GM12878 (cell line): ENCODE results near the gene LRRC56. TPM values are rescaled to one million over a fixed set of nuclear protein-coding genes. Genes with fewer than 3 reads are reported as not detected.

ENCODE experiments used
- ATAC-seq: fragments of 200-7000 bp; cut with Tn5 transposase; 3 replicates; pipeline ENCODE4 v1.9.1; 2020; ENCODE audit warnings: mild to moderate bottlenecking, moderate library complexity
- BruUV-seq: library from RNA; stranded (reverse); fragments of 400-500 nt; replicated peaks from 2 replicates; lab custom pipeline; 2021; lab: Mats Ljungman, UMichigan
- CTCF ChIA-PET: fragments of 300-600 bp; sonication (Branson Sonifier 250); formaldehyde crosslinking; extraction: SDS; loops from one replicate; lab custom pipeline; 2021; ENCODE audit warnings: inconsistent platforms; lab: Yijun Ruan, JAX
- POLR2A ChIA-PET: fragments of 350-600 bp; formaldehyde crosslinking; extraction: SDS; loops from one replicate; lab custom pipeline; 2021; ENCODE audit warnings: inconsistent platforms; lab: Charles Lee
- RAD21 ChIA-PET: fragments of 300-600 bp; sonication (Branson Sonifier 250); formaldehyde crosslinking; loops from one replicate; lab custom pipeline; 2023; ENCODE audit warnings: antibody characterized with exemption; ENCODE audit not compliant: unreplicated experiment; lab: Charles Lee
- SMC1A ChIA-PET: fragments of 300-600 bp; sonication (Branson Sonifier 250); formaldehyde crosslinking; loops from one replicate; lab custom pipeline; 2023; ENCODE audit not compliant: unreplicated experiment, uncharacterized antibody; lab: Charles Lee
- DNase-seq: peaks from one replicate; pipeline ENCODE4 v3.0.0-alpha.2; 2011; ENCODE audit warnings: low read depth, low spot score
- FAIRE-seq: peaks from 3 replicates; lab custom pipeline; 2011; peaks lifted over from hg19 to GRCh38; lab: Jason Lieb, UNC
- H2AFZ ChIP-seq: 2 replicates; pipeline ENCODE4 v1.6.0; 2011; ENCODE audit warnings: low read depth, low read length, control low read depth; ENCODE audit not compliant: control insufficient read depth
- H3K27ac ChIP-seq: 2 replicates; pipeline ENCODE4 v1.5.1; 2011; ENCODE audit warnings: control low read depth; ENCODE audit not compliant: control insufficient read depth, insufficient read depth
- H3K27me3 ChIP-seq, 2 experiments: replicated peaks in 1 of 2; 2 replicates each; pipeline versions ENCODE4 v1.6.0 to v1.6.1; 2011; ENCODE audit warnings: low read length in 1 of 2; ENCODE audit not compliant: control insufficient read depth in 2 of 2, insufficient read depth in 2 of 2
- H3K36me3 ChIP-seq, 2 experiments: 2 replicates each; pipeline ENCODE4 v1.5.1; 2011; ENCODE audit warnings: low read length in 1 of 2; ENCODE audit not compliant: control insufficient read depth in 2 of 2, insufficient read depth in 2 of 2
- H3K4me1 ChIP-seq: 2 replicates; pipeline ENCODE4 v1.6.1; 2011; ENCODE audit warnings: mild to moderate bottlenecking, low read length, moderate library complexity, mixed read lengths; ENCODE audit not compliant: control insufficient read depth, insufficient read depth
- H3K4me2 ChIP-seq: 2 replicates; pipeline ENCODE4 v1.6.0; 2011; ENCODE audit warnings: control low read depth; ENCODE audit not compliant: control insufficient read depth, insufficient read depth
- H3K4me3 ChIP-seq: fragments of 200-600 bp; sonication (generic); 2 replicates; pipeline ENCODE4 v1.5.1; 2016
- H3K79me2 ChIP-seq: 2 replicates; pipeline ENCODE4 v1.6.0; 2011; ENCODE audit warnings: low read length; ENCODE audit not compliant: control insufficient read depth, insufficient read depth
- H3K9ac ChIP-seq: 2 replicates; pipeline ENCODE4 v1.8.0; 2011; ENCODE audit warnings: low read length, control low read depth, mixed read lengths; ENCODE audit not compliant: control insufficient read depth, insufficient read depth
- H3K9me3 ChIP-seq: replicated peaks from 3 replicates; pipeline ENCODE4 v1.5.1; 2011; ENCODE audit warnings: mild to moderate bottlenecking, low read length; ENCODE audit not compliant: control insufficient read depth, insufficient read depth
- H4K20me1 ChIP-seq: 2 replicates; pipeline ENCODE4 v1.6.0; 2011; ENCODE audit not compliant: control insufficient read depth, insufficient read depth
- ASH2L ChIP-seq: fragments of 300-600, 200-600 bp; sonication (generic); IDR thresholded peaks from 2 replicates; pipeline ENCODE4 v1.6.1; 2017; ENCODE audit warnings: low read depth, mild to moderate bottlenecking, borderline replicate concordance
- BCL11A ChIP-seq: IDR thresholded peaks from 2 replicates; pipeline ENCODE4 v1.6.1; 2011; ENCODE audit warnings: low read depth, low read length
- CEBPB ChIP-seq, 2 experiments: fragments of 150-350 bp in 1 of 2; IDR thresholded peaks; 2 replicates each; pipeline ENCODE4 v1.6.1; 2012 to 2014; ENCODE audit warnings: low read depth in 2 of 2, low read length in 2 of 2, borderline replicate concordance in 1 of 2, inconsistent platforms in 1 of 2
- CHD1 ChIP-seq: IDR thresholded peaks from 2 replicates; pipeline ENCODE4 v1.6.1; 2012; ENCODE audit warnings: low read depth, low read length, improper control_type of control experiment
- CTCF ChIP-seq, 3 experiments: IDR thresholded peaks in 2 of 3; conservative IDR thresholded peaks in 1 of 3; 2 replicates each; pipeline ENCODE4 v1.5.1; 2011; ENCODE audit warnings: low read depth in 3 of 3, low read length in 3 of 3, mild to moderate bottlenecking in 3 of 3, control low read depth in 2 of 3, moderate library complexity in 2 of 3, inconsistent platforms in 1 of 3, mixed read lengths in 1 of 3; ENCODE audit not compliant: control insufficient read depth in 2 of 3, insufficient read depth in 1 of 3; ENCODE audit errors: extremely low read depth in 1 of 3
- ELK1 ChIP-seq: IDR thresholded peaks from 2 replicates; pipeline ENCODE4 v1.6.1; 2012; ENCODE audit warnings: low read depth, low read length, improper control_type of control experiment
- IKZF2 ChIP-seq, 2 experiments: fragments of 450-650 bp; IDR thresholded peaks; 2 replicates each; pipeline ENCODE4 v1.6.1; 2017; ENCODE audit warnings: mild to moderate bottlenecking in 2 of 2, moderate library complexity in 2 of 2
- KLF5 ChIP-seq: fragments of 450-650 bp; IDR thresholded peaks from 2 replicates; pipeline ENCODE4 v1.6.1; 2014; ENCODE audit warnings: mild to moderate bottlenecking; ENCODE audit not compliant: partially characterized antibody
- MTA2 ChIP-seq: fragments of 450-650 bp; IDR thresholded peaks from 2 replicates; pipeline ENCODE4 v1.6.1; 2016; ENCODE audit warnings: low read depth, mild to moderate bottlenecking, moderate library complexity
- POLR2AphosphoS2 ChIP-seq: IDR thresholded peaks from 2 replicates; pipeline ENCODE4 v1.6.1; 2011; ENCODE audit warnings: low read depth, mild to moderate bottlenecking, low read length, improper control_type of control experiment, moderate library complexity
- RBBP5 ChIP-seq: fragments of 200-600 bp; sonication (generic); conservative IDR thresholded peaks from 2 replicates; pipeline ENCODE4 v1.6.1; 2016
- SMARCA5 ChIP-seq: fragments of 450-650 bp; IDR thresholded peaks from 2 replicates; pipeline ENCODE4 v1.6.1; 2017; ENCODE audit warnings: mild to moderate bottlenecking
- SP1 ChIP-seq: IDR thresholded peaks from one replicate; pipeline ENCODE4 v1.6.1; 2011; ENCODE audit warnings: low read depth, low read length
- ZNF384 ChIP-seq: IDR thresholded peaks from 2 replicates; pipeline ENCODE4 v1.6.1; 2012; ENCODE audit warnings: low read depth, mild to moderate bottlenecking, low read length, improper control_type of control experiment, borderline replicate concordance
- WGBS: methylation state at CpG from one replicate; pipeline ENCODE4 v1.1.6; 2016; ENCODE audit warnings: low lambda C conversion rate; ENCODE audit not compliant: insufficient replicate concordance, insufficient coverage; ENCODE audit errors: missing lambda C conversion rate; 5-methylcytosine and 5-hydroxymethylcytosine counted together
- in situ Hi-C: fragments of 300-500 bp; cut with MboI; formaldehyde crosslinking; loops from 9 replicates; pipeline ENCODE4 v1.14.3; 2018; ENCODE audit warnings: mixed read lengths
- intact Hi-C: fragments of 100-400 bp; cut with micrococcal nuclease; formaldehyde crosslinking; loops from one replicate; pipeline ENCODE4 v1.14.2; 2022; ENCODE audit not compliant: unreplicated experiment
- polyA plus RNA-seq, 11 experiments: library from polyadenylated mRNA; depleted of rRNA in 4 of 11; unstranded in 6 of 11; stranded (reverse) in 5 of 11; fragments of >200 nt; fragmentation: Nextera tagmentation in 4 of 11; fragmentation: Illumina TruSeq in 1 of 11; extraction: Ambion mirVana in 4 of 11; extraction: Trizol in 1 of 11; gene quantifications; 1 replicate in 1 of 11; 2 replicates in 10 of 11; pipeline versions ENCODE4 v1.2.1 to v1.2.3, GENCODE V29; 2011 to 2016; ENCODE audit warnings: inconsistent platforms in 2 of 11, missing spikeins in 2 of 11, low read depth in 1 of 11
- total RNA-seq, 4 experiments: library from RNA; depleted of rRNA in 3 of 4; stranded (reverse); fragments of >200 nt in 3 of 4; fragmentation: Illumina TruSeq in 1 of 4; extraction: Trizol in 1 of 4; gene quantifications; 2 replicates each; pipeline versions ENCODE4 v1.2.1 to v1.2.3, GENCODE V29; 2013 to 2021
- TF ChIP-seq, protein P1 (sequence below): IDR thresholded peaks from 2 replicates; pipeline ENCODE4 v1.6.1; 2012; ENCODE audit warnings: low read depth, low read length, improper control_type of control experiment

LRRC56 gene
- total and polyA plus RNA-seq, 10 of the 15 experiments (the other 5 are each of a cell fraction or from before 2014, with no cell fraction given) = 0.02 to 1.9 (median 0.75) TPM; not detected in 1

GRCh38 chr11:584287-584686 lies 47.0 kb downstream of the LRRC56 start:
- in situ Hi-C loops (no loop called here), intact Hi-C loops (no loop called here)
- ChIA-PET RAD21 (interaction anchor here (0.7 kb wide), 1 partner anchor 220 kb away, joined by 3 read pairs; no protein-coding TSS in a partner anchor), SMC1A (no interaction called here), CTCF (no interaction called here), POLR2A (interaction anchor here (0.6 kb wide), 1 partner anchor 133 kb away, joined by 5 read pairs; no protein-coding TSS in a partner anchor)
- Histone ChIP-seq H3K4me3 (no peak overlapping the region), H3K27ac (no peak overlapping the region), H3K9ac (no peak overlapping the region), H3K79me2 (peaks cover 23% of the 10 kb centered on the region), H3K27me3 (no peaks in the 10 kb centered on the region), H2AFZ (no peak overlapping the region), H3K4me2 (no peak overlapping the region), H3K4me1 (no peaks in the 10 kb centered on the region; the same call in 1 of the 2 replicates), H3K36me3 (peaks cover 15 to 33% of the 10 kb centered on the region in 2 experiments), H3K9me3 (no peaks in the 10 kb centered on the region), H4K20me1 (peaks cover 12% of the 10 kb centered on the region)
- no peak for TF ChIP-seq RBBP5
- no peak for TF ChIP-seq BCL11A
- no peak for TF ChIP-seq ASH2L
- TF ChIP-seq KLF5 = no peak
- no peak for TF ChIP-seq MTA2
- no peak for TF ChIP-seq SP1
- no peak for TF ChIP-seq POLR2AphosphoS2
- no peak for TF ChIP-seq ZNF384
- no peak for TF ChIP-seq CEBPB (IDR thresholded peaks at IDR 0.05; ENCODE audit: borderline replicate concordance in 1 of 2, low read depth in 2 of 2, low read length in 2 of 2)
- TF ChIP-seq CHD1 = no peak
- no peak for TF ChIP-seq CTCF (IDR thresholded peaks at IDR 0.05 in 2 of 3, conservative IDR thresholded peaks at IDR 0.05 in 1 of 3; ENCODE audit: control insufficient read depth in 2 of 3, extremely low read depth in 1 of 3, insufficient read depth in 1 of 3, low read depth in 3 of 3, low read length in 3 of 3)
- no peak for TF ChIP-seq ELK1
- no peak for TF ChIP-seq IKZF2 (IDR thresholded peaks at IDR 0.05)
- TF ChIP-seq, protein P1, sequence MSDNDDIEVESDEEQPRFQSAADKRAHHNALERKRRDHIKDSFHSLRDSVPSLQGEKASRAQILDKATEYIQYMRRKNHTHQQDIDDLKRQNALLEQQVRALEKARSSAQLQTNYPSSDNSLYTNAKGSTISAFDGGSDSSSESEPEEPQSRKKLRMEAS = no peak
- TF ChIP-seq SMARCA5 = no peak
- WGBS = 90% methylated on average over 10 of the region's 10 CpGs
- DNase-seq (no peak), ATAC-seq (no peak), FAIRE-seq (no peak)
- no TSS peak for BruUV-seq
